ENCODE data around the gene RMND1. TPM values are rescaled to one million over a fixed set of nuclear protein-coding genes. Genes with fewer than 3 reads are reported as not detected.

Gene RMND1
- total and polyA plus RNA-seq, 2 of the 13 experiments (the other 11 are each of a cell fraction or from before 2014, with no cell fraction given) = 34.0 to 72.5 TPM

GRCh38 chr6:151390851-151391470 is 61.0 kb downstream of the RMND1 start (continued):
- no peak for TF ChIP-seq REXO4 (CRISPR knock-in tag; IDR thresholded peaks at IDR 0.05; ENCODE audit: borderline replicate concordance)
- TF ChIP-seq, protein P1, sequence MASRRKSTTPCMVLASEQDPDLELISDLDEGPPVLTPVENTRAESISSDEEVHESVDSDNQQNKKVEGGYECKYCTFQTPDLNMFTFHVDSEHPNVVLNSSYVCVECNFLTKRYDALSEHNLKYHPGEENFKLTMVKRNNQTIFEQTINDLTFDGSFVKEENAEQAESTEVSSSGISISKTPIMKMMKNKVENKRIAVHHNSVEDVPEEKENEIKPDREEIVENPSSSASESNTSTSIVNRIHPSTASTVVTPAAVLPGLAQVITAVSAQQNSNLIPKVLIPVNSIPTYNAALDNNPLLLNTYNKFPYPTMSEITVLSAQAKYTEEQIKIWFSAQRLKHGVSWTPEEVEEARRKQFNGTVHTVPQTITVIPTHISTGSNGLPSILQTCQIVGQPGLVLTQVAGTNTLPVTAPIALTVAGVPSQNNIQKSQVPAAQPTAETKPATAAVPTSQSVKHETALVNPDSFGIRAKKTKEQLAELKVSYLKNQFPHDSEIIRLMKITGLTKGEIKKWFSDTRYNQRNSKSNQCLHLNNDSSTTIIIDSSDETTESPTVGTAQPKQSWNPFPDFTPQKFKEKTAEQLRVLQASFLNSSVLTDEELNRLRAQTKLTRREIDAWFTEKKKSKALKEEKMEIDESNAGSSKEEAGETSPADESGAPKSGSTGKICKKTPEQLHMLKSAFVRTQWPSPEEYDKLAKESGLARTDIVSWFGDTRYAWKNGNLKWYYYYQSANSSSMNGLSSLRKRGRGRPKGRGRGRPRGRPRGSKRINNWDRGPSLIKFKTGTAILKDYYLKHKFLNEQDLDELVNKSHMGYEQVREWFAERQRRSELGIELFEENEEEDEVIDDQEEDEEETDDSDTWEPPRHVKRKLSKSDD (CRISPR knock-in tag; IDR thresholded peaks at IDR 0.05; ENCODE audit: low read depth) = no peak
- 0 out of 2 replicates have a peak, but pooled peaks have one; percentile 1 for TF ChIP-seq ZNF430 (CRISPR knock-in tag; IDR thresholded peaks at IDR 0.05)
- no peak; the same call in none of the 2 replicates for TF ChIP-seq AHR (CRISPR knock-in tag; IDR thresholded peaks at IDR 0.05)
- no peak for TF ChIP-seq ZBTB1 (CRISPR knock-in tag; IDR thresholded peaks at IDR 0.05; ENCODE audit: borderline replicate concordance)
- no peak for TF ChIP-seq ZNF12 (CRISPR knock-in tag; IDR thresholded peaks at IDR 0.05)
- TF ChIP-seq ZMYM2 (CRISPR knock-in tag; IDR thresholded peaks at IDR 0.05) = no peak
- TF ChIP-seq GMEB2 (CRISPR knock-in tag; IDR thresholded peaks at IDR 0.05; ENCODE audit: low read depth) = no peak
- peak; percentile 99 for TF ChIP-seq AGO2 (optimal IDR thresholded peaks at IDR 0.05; ENCODE audit: low read depth, low read length)
- TF ChIP-seq, protein P2, sequence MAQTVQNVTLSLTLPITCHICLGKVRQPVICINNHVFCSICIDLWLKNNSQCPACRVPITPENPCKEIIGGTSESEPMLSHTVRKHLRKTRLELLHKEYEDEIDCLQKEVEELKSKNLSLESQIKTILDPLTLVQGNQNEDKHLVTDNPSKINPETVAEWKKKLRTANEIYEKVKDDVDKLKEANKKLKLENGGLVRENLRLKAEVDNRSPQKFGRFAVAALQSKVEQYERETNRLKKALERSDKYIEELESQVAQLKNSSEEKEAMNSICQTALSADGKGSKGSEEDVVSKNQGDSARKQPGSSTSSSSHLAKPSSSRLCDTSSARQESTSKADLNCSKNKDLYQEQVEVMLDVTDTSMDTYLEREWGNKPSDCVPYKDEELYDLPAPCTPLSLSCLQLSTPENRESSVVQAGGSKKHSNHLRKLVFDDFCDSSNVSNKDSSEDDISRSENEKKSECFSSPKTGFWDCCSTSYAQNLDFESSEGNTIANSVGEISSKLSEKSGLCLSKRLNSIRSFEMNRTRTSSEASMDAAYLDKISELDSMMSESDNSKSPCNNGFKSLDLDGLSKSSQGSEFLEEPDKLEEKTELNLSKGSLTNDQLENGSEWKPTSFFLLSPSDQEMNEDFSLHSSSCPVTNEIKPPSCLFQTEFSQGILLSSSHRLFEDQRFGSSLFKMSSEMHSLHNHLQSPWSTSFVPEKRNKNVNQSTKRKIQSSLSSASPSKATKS (CRISPR knock-in tag; IDR thresholded peaks at IDR 0.05) = no peak
- no peak for TF ChIP-seq CENPT (CRISPR knock-in tag; IDR thresholded peaks at IDR 0.05; ENCODE audit: low read depth)
- TF ChIP-seq ZKSCAN1 (IDR thresholded peaks at IDR 0.05; ENCODE audit: low read length) = no peak
- TF ChIP-seq ZNF121 (CRISPR knock-in tag; IDR thresholded peaks at IDR 0.05) = no peak; the same call in 1 of the 2 replicates
- TF ChIP-seq ELF1 (CRISPR knock-in tag; IDR thresholded peaks at IDR 0.05) = no peak
- TF ChIP-seq REL (CRISPR knock-in tag; conservative IDR thresholded peaks at IDR 0.05) = no peak; the same call in 1 of the 2 replicates
- TF ChIP-seq RXRB (CRISPR knock-in tag; IDR thresholded peaks at IDR 0.05; ENCODE audit: borderline replicate concordance) = no peak
- no peak for TF ChIP-seq SMARCC2 (IDR thresholded peaks at IDR 0.05)
- no peak for TF ChIP-seq ZNF124 (CRISPR knock-in tag; IDR thresholded peaks at IDR 0.05)
- TF ChIP-seq ZNF34 (CRISPR knock-in tag; IDR thresholded peaks at IDR 0.05; ENCODE audit: borderline replicate concordance) = 0 out of 2 replicates have a peak, but pooled peaks have one; percentile 42
- no peak for TF ChIP-seq ZFP1 (CRISPR knock-in tag; IDR thresholded peaks at IDR 0.05)
- TF ChIP-seq MBD4 (IDR thresholded peaks at IDR 0.05; ENCODE audit: borderline replicate concordance, low read length) = no peak
- TF ChIP-seq GTF2F1 (IDR thresholded peaks at IDR 0.05; ENCODE audit: low read length) = no peak
- TF ChIP-seq, protein P3, sequence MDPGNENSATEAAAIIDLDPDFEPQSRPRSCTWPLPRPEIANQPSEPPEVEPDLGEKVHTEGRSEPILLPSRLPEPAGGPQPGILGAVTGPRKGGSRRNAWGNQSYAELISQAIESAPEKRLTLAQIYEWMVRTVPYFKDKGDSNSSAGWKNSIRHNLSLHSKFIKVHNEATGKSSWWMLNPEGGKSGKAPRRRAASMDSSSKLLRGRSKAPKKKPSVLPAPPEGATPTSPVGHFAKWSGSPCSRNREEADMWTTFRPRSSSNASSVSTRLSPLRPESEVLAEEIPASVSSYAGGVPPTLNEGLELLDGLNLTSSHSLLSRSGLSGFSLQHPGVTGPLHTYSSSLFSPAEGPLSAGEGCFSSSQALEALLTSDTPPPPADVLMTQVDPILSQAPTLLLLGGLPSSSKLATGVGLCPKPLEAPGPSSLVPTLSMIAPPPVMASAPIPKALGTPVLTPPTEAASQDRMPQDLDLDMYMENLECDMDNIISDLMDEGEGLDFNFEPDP (CRISPR knock-in tag; conservative IDR thresholded peaks at IDR 0.05) = no peak
- 0 out of 2 replicates have a peak, but pooled peaks have one; percentile 17 for TF ChIP-seq ETV6 (CRISPR knock-in tag; conservative IDR thresholded peaks at IDR 0.05)

Measured in HepG2 (cell line).